ENCODE data around the gene ATP5PD. TPM values are rescaled to one million over a fixed set of nuclear protein-coding genes. Genes with fewer than 3 reads are reported as not detected.

The ATP5PD gene
- total and polyA plus RNA-seq, 2 of the 8 experiments (the other 6 are each of a cell fraction or from before 2014, with no cell fraction given): 335 to 407 TPM

DNA sequence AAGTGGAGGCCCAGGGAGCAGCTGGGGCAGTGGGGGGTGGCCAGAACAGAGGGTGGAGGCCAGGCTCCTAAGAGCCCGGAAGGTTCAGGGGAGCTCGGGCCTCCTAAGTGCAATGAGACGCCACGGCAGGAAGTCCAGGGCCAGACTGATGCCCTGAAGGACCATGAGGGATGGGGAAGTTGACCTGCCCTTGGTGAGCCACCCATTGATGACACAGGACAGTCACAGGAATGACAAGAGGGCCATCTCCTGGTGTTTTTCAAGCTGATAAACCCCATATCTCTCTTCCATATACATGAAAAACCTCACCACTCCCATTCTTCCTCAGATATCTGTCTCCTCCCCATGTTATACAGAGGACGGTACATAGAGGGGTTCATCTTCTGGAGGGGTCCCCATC, 40.1 kb downstream of the ATP5PD start:
- Histone ChIP-seq H3K79me1 (ENCODE audit: low read depth, low read length) (no peaks in the 10 kb centered on the region), H3K9ac (replicated peaks in 1 of 4; ENCODE audit: extremely low read depth in 1 of 4, low read depth in 3 of 4, low read length in 3 of 4) (peak overlapping the region in 1 of 4 experiments; percentile 22; a peak in 1 of 7 replicates), H3K79me2 (ENCODE audit: control insufficient read depth in 1 of 2, insufficient read depth in 2 of 2, low read length in 2 of 2) (no peaks in the 10 kb centered on the region), H2BK20ac (ENCODE audit: low read length) (no peak overlapping the region), H2BK120ac (replicated peaks; ENCODE audit: low read depth, low read length) (no peak overlapping the region), H3K27me3 (replicated peaks in 1 of 4; ENCODE audit: control insufficient read depth in 3 of 4, extremely low read depth in 1 of 4, insufficient read depth in 3 of 4, low read length in 3 of 4) (no peaks in the 10 kb centered on the region), H2BK5ac (ENCODE audit: low read depth, low read length) (no peak overlapping the region), H2AK5ac (ENCODE audit: low read depth, low read length) (no peak overlapping the region), H3K4me2 (ENCODE audit: insufficient read depth in 1 of 2, low read depth in 2 of 2, low read length in 2 of 2) (no peak overlapping the region), H3K18ac (ENCODE audit: extremely low read depth, low read length) (no peak overlapping the region), H4K91ac (replicated peaks; ENCODE audit: insufficient read length, low read length) (no peak overlapping the region), H3K23me2 (ENCODE audit: low read depth, low read length) (no peaks in the 10 kb centered on the region), H3K4ac (replicated peaks; ENCODE audit: insufficient read length, low read depth, low read length) (no peak overlapping the region), H3K4me3 (ENCODE audit: extremely low read depth in 1 of 4, insufficient read depth in 2 of 4, low read depth in 3 of 4, low read length in 4 of 4) (no peak overlapping the region), H3K27ac (ENCODE audit: low read depth, low read length) (no peak overlapping the region), H3K36me3 (ENCODE audit: control insufficient read depth in 2 of 4, insufficient read depth in 4 of 4, low read length in 3 of 4) (peaks cover 4 to 23% (median 15%) of the 10 kb centered on the region in 4 experiments; a peak in 5 of 8 replicates), H2AFZ (ENCODE audit: low read length) (no peak overlapping the region), H3K56ac (replicated peaks; ENCODE audit: insufficient read length, low read depth, low read length) (no peak overlapping the region), H3K4me1 (replicated peaks in 1 of 4; ENCODE audit: control insufficient read depth in 3 of 4, insufficient read depth in 4 of 4, low read length in 3 of 4) (peaks cover 0 to 4% (median 0%) of the 10 kb centered on the region in 4 experiments; a peak in 2 of 7 replicates), H3K23ac (ENCODE audit: insufficient read length) (no peak overlapping the region), H3K9me3 (ENCODE audit: insufficient read depth in 2 of 2, low read depth in 1 of 2, low read length in 1 of 2) (no peaks in the 10 kb centered on the region), H2BK15ac (ENCODE audit: low read length) (no peak overlapping the region), H4K20me1 (replicated peaks in 1 of 2; ENCODE audit: control insufficient read depth in 1 of 2, insufficient read depth in 2 of 2, low read length in 2 of 2) (peaks cover 0 to 4% of the 10 kb centered on the region in 2 experiments), H4K8ac (ENCODE audit: extremely low read depth, insufficient read depth, low read length) (no peak overlapping the region), H4K5ac (ENCODE audit: insufficient read length, low read depth, low read length) (no peak overlapping the region), H3K14ac (ENCODE audit: insufficient read length) (no peak overlapping the region), H2BK12ac (ENCODE audit: low read depth, low read length) (no peak overlapping the region)
- no peak for DNase-seq (ENCODE audit: low read depth in 1 of 2, low spot score in 2 of 2)
- POLR2A ChIA-PET (ENCODE audit: partially characterized antibody): interaction anchor here (1.5 kb wide), 1 partner anchor 19 kb away, joined by 6 read pairs; the partner anchor contains the start of gene CDR2L
- no peak for FAIRE-seq
- CTCF ChIA-PET (ENCODE audit: partially characterized antibody): interaction anchor here (1.3 to 20.3 kb wide), 6 partner anchors 11 to 47 kb away, joined by 3 to 345 read pairs (median 8); partner anchors contain the start of gene CDR2L
- 96% methylated on average over 5 of the region's 5 CpGs; no CpG with 5 or more reads in 1 of the 2 experiments for WGBS, 2 experiments (ENCODE audit: extremely low coverage in 1 of 2, insufficient coverage in 1 of 2, insufficient read length in 1 of 2, insufficient replicate concordance in 2 of 2, low coverage in 1 of 2, low lambda C conversion rate in 2 of 2, missing lambda C conversion rate in 1 of 2)
- TF ChIP-seq HDAC6 (IDR thresholded peaks at IDR 0.05; ENCODE audit: low read depth, low read length) (no peak), HDAC2 (IDR thresholded peaks at IDR 0.05; ENCODE audit: borderline replicate concordance in 1 of 2, low read depth in 2 of 2, low read length in 2 of 2) (no peak), RAD21 (IDR thresholded peaks at IDR 0.05 in 1 of 2, conservative IDR thresholded peaks at IDR 0.05 in 1 of 2; ENCODE audit: low read depth in 2 of 2, low read length in 2 of 2) (0 out of 4 replicates have a peak, but pooled peaks of 1 of the 2 experiments have one; percentile 12), SP2 (IDR thresholded peaks at IDR 0.05; ENCODE audit: low read length) (no peak), BRCA1 (IDR thresholded peaks at IDR 0.05; ENCODE audit: low read depth, low read length) (no peak), SIN3A (conservative IDR thresholded peaks at IDR 0.05 in 1 of 2, IDR thresholded peaks at IDR 0.05 in 1 of 2; ENCODE audit: low read depth in 1 of 2, low read length in 2 of 2) (no peak)
